DMS 273 (cell line): Measurements from ENCODE around the gene PHF14.
"Not testable (repeated sequence)": the region's sequence is repeated elsewhere in the genome, so short reads cannot be mapped to it uniquely, and the experiment has no call there.

Source experiments
- DNase-seq: peaks from one replicate; lab custom pipeline; 2025; ENCODE audit not compliant: unreplicated experiment; lab: John Stamatoyannopoulos, UW

Gene PHF14

GRCh38 chr7:10973061-10973941, at the start of gene PHF14:
PHF14 (plus strand) TSS chr7:10973872; CDS start chr7:10974324, 452 bp downstream.
- DNase-seq = peak; percentile 100

- no peak for DNase-seq
These were observed 49.3 kb upstream of the PHF14 start for GRCh38 chr7:10924370-10924769.

- not testable (repeated sequence) for DNase-seq
These were observed 45.5 kb upstream of the PHF14 start for GRCh38 chr7:10928203-10928602.

- DNase-seq = no peak
These were observed 43.1 kb upstream of the PHF14 start for GRCh38 chr7:10930551-10930950.

GRCh38 chr7:10931161-10931560, 42.5 kb upstream of the PHF14 start:
- no peak for DNase-seq

GRCh38 chr7:10934292-10934691, 39.4 kb upstream of the PHF14 start:
- DNase-seq = no peak

- peak; percentile 73 for DNase-seq
These were observed 34.3 kb upstream of the PHF14 start for GRCh38 chr7:10939237-10939910.

- peak; percentile 99 for DNase-seq
These were observed 33.6 kb upstream of the PHF14 start for GRCh38 chr7:10939911-10940703.

GRCh38 chr7:10940704-10941355, 32.8 kb upstream of the PHF14 start:
- DNase-seq = peak; percentile 46

- DNase-seq = no peak
These were observed 23.2 kb upstream of the PHF14 start for GRCh38 chr7:10950494-10950893.

GRCh38 chr7:10950974-10951578, 22.6 kb upstream of the PHF14 start:
- not testable (repeated sequence) for DNase-seq

- DNase-seq = no peak
These were observed 21.1 kb upstream of the PHF14 start for GRCh38 chr7:10952588-10952987.

- not testable (repeated sequence) for DNase-seq
These were observed 20.5 kb upstream of the PHF14 start for GRCh38 chr7:10953078-10953750.

GRCh38 chr7:10956528-10956927, 17.1 kb upstream of the PHF14 start:
- no peak for DNase-seq

GRCh38 chr7:10960242-10960641, 13.4 kb upstream of the PHF14 start:
- DNase-seq = not testable (repeated sequence)

GRCh38 chr7:10965016-10965415, 8.7 kb upstream of the PHF14 start:
- not testable (repeated sequence) for DNase-seq

- no peak for DNase-seq
These were observed 1.5 kb upstream of the PHF14 start for GRCh38 chr7:10972174-10972573.

GRCh38 chr7:10973942-10974911, 555 bp downstream of the PHF14 start:
- peak; percentile 71 for DNase-seq

- DNase-seq = peak; percentile 33
These were observed 3.4 kb downstream of the PHF14 start for GRCh38 chr7:10977113-10977512.
